H9 (cell line): ENCODE results near the gene FARSB. TPM values are rescaled to one million over a fixed set of nuclear protein-coding genes. Genes with fewer than 3 reads are reported as not detected.

Experiments used
- DNase-seq: peaks from one replicate; pipeline ENCODE4 v3.0.0-alpha.2; 2017
- H2AFZ ChIP-seq: one replicate; pipeline ENCODE4 v1.6.1; 2013; ENCODE audit warnings: mild to moderate bottlenecking, low read length, control low read depth, moderate library complexity
- H2AK5ac ChIP-seq: 2 replicates; pipeline ENCODE4 v1.6.1; 2013; ENCODE audit warnings: low read length, control low read depth, mixed read lengths; ENCODE audit not compliant: insufficient read length
- H2BK120ac ChIP-seq: one replicate; pipeline ENCODE4 v1.6.1; 2013; ENCODE audit warnings: low read depth, mild to moderate bottlenecking, low read length, control low read depth, inconsistent platforms; ENCODE audit not compliant: poor library complexity, severe bottlenecking
- H2BK12ac ChIP-seq: 2 replicates; pipeline ENCODE4 v1.6.1; 2013; ENCODE audit warnings: low read length, control low read depth, mixed read lengths, low read depth; ENCODE audit not compliant: insufficient read length
- H2BK15ac ChIP-seq: 2 replicates; pipeline ENCODE4 v1.6.1; 2013; ENCODE audit warnings: low read depth, low read length, control low read depth
- H2BK20ac ChIP-seq: one replicate; pipeline ENCODE4 v1.6.1; 2013; ENCODE audit warnings: low read depth, mild to moderate bottlenecking, low read length, control low read depth, inconsistent platforms; ENCODE audit not compliant: poor library complexity, severe bottlenecking
- H2BK5ac ChIP-seq: 2 replicates; pipeline ENCODE4 v1.6.1; 2013; ENCODE audit warnings: low read length, control low read depth, mixed read lengths; ENCODE audit not compliant: insufficient read length
- H3K14ac ChIP-seq: 2 replicates; pipeline ENCODE4 v1.6.1; 2013; ENCODE audit warnings: low read length, control low read depth; ENCODE audit not compliant: insufficient read depth
- H3K18ac ChIP-seq: 2 replicates; pipeline ENCODE4 v1.6.1; 2013; ENCODE audit warnings: low read depth, mild to moderate bottlenecking, mixed read lengths, low read length, control low read depth; ENCODE audit not compliant: insufficient read length
- H3K23ac ChIP-seq: 2 replicates; pipeline ENCODE4 v1.6.1; 2013; ENCODE audit warnings: low read length, control low read depth, mixed read lengths, low read depth; ENCODE audit not compliant: insufficient read length
- H3K23me2 ChIP-seq: 2 replicates; pipeline ENCODE4 v1.6.1; 2013; ENCODE audit warnings: low read depth, mild to moderate bottlenecking, mixed read lengths, low read length, control low read depth; ENCODE audit not compliant: insufficient read length, poor library complexity, severe bottlenecking
- H3K27ac ChIP-seq: 2 replicates; pipeline ENCODE4 v1.5.1; 2013; ENCODE audit warnings: low read length, control low read depth, mixed read lengths, low read depth; ENCODE audit not compliant: insufficient read length
- H3K27me3 ChIP-seq: 2 replicates; pipeline ENCODE4 v1.6.1; 2013; ENCODE audit warnings: low read length, control low read depth, inconsistent platforms; ENCODE audit not compliant: insufficient read depth
- H3K4ac ChIP-seq: 2 replicates; pipeline ENCODE4 v1.6.1; 2013; ENCODE audit warnings: low read depth, mild to moderate bottlenecking, control low read depth, inconsistent platforms, low read length, moderate library complexity
- H3K4me1 ChIP-seq: 2 replicates; pipeline ENCODE4 v1.6.1; 2013; ENCODE audit warnings: low read length, control low read depth, inconsistent platforms; ENCODE audit not compliant: insufficient read depth
- H3K4me2 ChIP-seq: 2 replicates; pipeline ENCODE4 v1.6.1; 2013; ENCODE audit warnings: low read length, control low read depth, mixed read lengths; ENCODE audit not compliant: insufficient read length, insufficient read depth
- H3K56ac ChIP-seq: 2 replicates; pipeline ENCODE4 v1.6.1; 2013; ENCODE audit warnings: low read depth, mild to moderate bottlenecking, mixed read lengths, low read length, control low read depth; ENCODE audit not compliant: insufficient read length
- H3K79me1 ChIP-seq: 2 replicates; pipeline ENCODE4 v1.6.1; 2013; ENCODE audit warnings: low read depth, mild to moderate bottlenecking, moderate library complexity, low read length, control low read depth, inconsistent platforms; ENCODE audit not compliant: insufficient read depth, poor library complexity, severe bottlenecking
- H3K79me2 ChIP-seq: 2 replicates; pipeline ENCODE4 v1.6.1; 2013; ENCODE audit warnings: low read length, control low read depth, inconsistent platforms; ENCODE audit not compliant: insufficient read depth
- H3K9ac ChIP-seq: 2 replicates; pipeline ENCODE4 v1.6.1; 2013; ENCODE audit warnings: low read length, control low read depth, mixed read lengths; ENCODE audit not compliant: insufficient read length; ENCODE audit errors: extremely low read depth
- H3K9me3 ChIP-seq: one replicate; pipeline ENCODE4 v1.6.1; 2013; ENCODE audit warnings: low read depth, low read length, inconsistent platforms; ENCODE audit not compliant: control insufficient read depth
- H3T11ph ChIP-seq: one replicate; pipeline ENCODE4 v1.6.1; 2013; ENCODE audit warnings: mild to moderate bottlenecking, low read length, control low read depth, inconsistent platforms
- H4K20me1 ChIP-seq: one replicate; pipeline ENCODE4 v1.6.1; 2013; ENCODE audit not compliant: control insufficient read depth, insufficient read length, insufficient read depth
- H4K5ac ChIP-seq: 2 replicates; pipeline ENCODE4 v1.6.1; 2013; ENCODE audit warnings: low read depth, mild to moderate bottlenecking, mixed read lengths, low read length, control low read depth; ENCODE audit not compliant: insufficient read length
- H4K8ac ChIP-seq: replicated peaks from 2 replicates; pipeline ENCODE4 v1.6.1; 2013; ENCODE audit warnings: low read length, control low read depth, mixed read lengths, low read depth; ENCODE audit not compliant: insufficient read length
- H4K91ac ChIP-seq: 2 replicates; pipeline ENCODE4 v1.6.1; 2013; ENCODE audit warnings: low read depth, mild to moderate bottlenecking, moderate library complexity, mixed read lengths, low read length, control low read depth; ENCODE audit not compliant: insufficient read length
- H3K27ac Mint-ChIP-seq, 3 experiments: 2 replicates in 2 of 3; 3 replicates in 1 of 3; pipeline ENCODE4 v1.8.0; 2020 to 2021; ENCODE audit warnings: mixed read lengths in 3 of 3, mild to moderate bottlenecking in 1 of 3, moderate library complexity in 1 of 3
- H3K27me3 Mint-ChIP-seq: 2 replicates; pipeline ENCODE4 v1.8.0; 2021; ENCODE audit warnings: low read depth, mild to moderate bottlenecking, moderate library complexity, mixed read lengths
- H3K36me3 Mint-ChIP-seq, 3 experiments: 2 replicates in 2 of 3; 3 replicates in 1 of 3; pipeline ENCODE4 v1.8.0; 2020 to 2021; ENCODE audit warnings: low read depth in 3 of 3, mixed read lengths in 3 of 3; ENCODE audit not compliant: insufficient read depth in 1 of 3
- H3K4me1 Mint-ChIP-seq, 2 experiments: 2 replicates each; pipeline ENCODE4 v1.8.0; 2020; ENCODE audit warnings: mixed read lengths in 2 of 2
- H3K4me3 Mint-ChIP-seq, 2 experiments: 2 replicates in 1 of 2; 3 replicates in 1 of 2; pipeline ENCODE4 v1.8.0; 2020 to 2021; ENCODE audit warnings: mild to moderate bottlenecking in 2 of 2, mixed read lengths in 2 of 2, moderate library complexity in 1 of 2
- H3K9me3 Mint-ChIP-seq, 2 experiments: 2 replicates in 1 of 2; 3 replicates in 1 of 2; pipeline ENCODE4 v1.8.0; 2020; ENCODE audit warnings: mild to moderate bottlenecking in 2 of 2, mixed read lengths in 2 of 2, moderate library complexity in 1 of 2
- WGBS: extraction: QIAGEN DNeasy Blood & Tissue Kit; methylation state at CpG from one replicate; pipeline ENCODE4 v1.1.7; 2013; ENCODE audit warnings: missing lambda C conversion rate, low lambda C conversion rate, mixed read lengths; ENCODE audit not compliant: insufficient read length; ENCODE audit errors: extremely low coverage; 5-methylcytosine and 5-hydroxymethylcytosine counted together
- total RNA-seq: library from RNA; stranded (reverse); gene quantifications from 2 replicates; pipeline ENCODE4 v1.2.1, GENCODE V29; 2021
- TF ChIP-seq, protein P1 (sequence below): fragments of 200-600 bp; sonication (generic); conservative IDR thresholded peaks from 3 replicates; pipeline ENCODE4 v1.8.0; 2021; ENCODE audit warnings: antibody characterized with exemption, mild to moderate bottlenecking

The FARSB gene
- total RNA-seq, 1 experiment from 2014 or later = 32.1 TPM

DNA sequence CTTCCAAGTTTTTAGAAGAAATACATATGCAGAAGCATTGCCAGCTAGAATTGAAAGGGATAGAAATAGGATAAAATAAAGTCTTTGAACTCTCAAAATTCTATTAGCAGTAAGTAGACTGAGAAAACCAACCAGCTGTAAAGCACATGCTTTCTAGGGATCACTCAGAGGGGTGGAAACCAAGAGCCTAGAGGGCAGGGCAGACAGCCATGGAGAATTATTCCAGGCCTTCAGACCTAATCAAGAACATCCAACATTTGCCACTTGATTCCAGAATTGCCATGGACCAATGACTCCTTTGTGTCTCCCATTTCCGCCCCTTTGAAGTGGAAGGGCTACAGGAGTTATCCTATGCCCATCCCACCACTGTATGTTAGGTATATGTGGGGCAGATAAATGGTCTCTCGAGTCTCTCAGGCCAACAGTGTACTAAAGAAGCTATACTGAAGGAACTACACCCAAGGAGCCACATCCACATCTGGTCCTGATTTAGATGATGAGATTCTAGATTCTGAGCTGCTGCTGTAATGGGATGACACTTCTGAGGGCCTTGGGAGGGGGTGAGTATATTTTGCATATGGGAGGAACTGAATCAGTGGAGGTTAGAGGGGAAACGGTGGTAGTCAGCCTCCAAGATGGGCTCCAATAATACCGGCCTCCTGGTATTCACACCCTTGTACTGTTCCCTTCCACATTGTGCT is 4.0 kb downstream of the FARSB start:
- H2BK15ac ChIP-seq = no peak overlapping the region
- H3K79me2 ChIP-seq = peaks cover 18% of the 10 kb centered on the region; the same call in 1 of the 2 replicates
- no peak overlapping the region for H2AFZ ChIP-seq
- peaks cover 7 to 18% (median 16%) of the 10 kb centered on the region in 3 experiments; a peak in 5 of 7 replicates for H3K36me3 Mint-ChIP-seq
- no peak overlapping the region for H2BK120ac ChIP-seq
- no peak overlapping the region for H4K91ac ChIP-seq
- H3K27ac ChIP-seq = no peak overlapping the region
- no peak overlapping the region for H3K4me2 ChIP-seq
- H2BK5ac ChIP-seq = no peak overlapping the region
- no peak overlapping the region for H2AK5ac ChIP-seq
- no peaks in the 10 kb centered on the region; a peak in 1 of 5 replicates for H3K9me3 Mint-ChIP-seq
- no peaks in the 10 kb centered on the region for H3K27me3 Mint-ChIP-seq
- H2BK20ac ChIP-seq = no peak overlapping the region
- no peak overlapping the region for H4K5ac ChIP-seq
- TF ChIP-seq, protein P1, sequence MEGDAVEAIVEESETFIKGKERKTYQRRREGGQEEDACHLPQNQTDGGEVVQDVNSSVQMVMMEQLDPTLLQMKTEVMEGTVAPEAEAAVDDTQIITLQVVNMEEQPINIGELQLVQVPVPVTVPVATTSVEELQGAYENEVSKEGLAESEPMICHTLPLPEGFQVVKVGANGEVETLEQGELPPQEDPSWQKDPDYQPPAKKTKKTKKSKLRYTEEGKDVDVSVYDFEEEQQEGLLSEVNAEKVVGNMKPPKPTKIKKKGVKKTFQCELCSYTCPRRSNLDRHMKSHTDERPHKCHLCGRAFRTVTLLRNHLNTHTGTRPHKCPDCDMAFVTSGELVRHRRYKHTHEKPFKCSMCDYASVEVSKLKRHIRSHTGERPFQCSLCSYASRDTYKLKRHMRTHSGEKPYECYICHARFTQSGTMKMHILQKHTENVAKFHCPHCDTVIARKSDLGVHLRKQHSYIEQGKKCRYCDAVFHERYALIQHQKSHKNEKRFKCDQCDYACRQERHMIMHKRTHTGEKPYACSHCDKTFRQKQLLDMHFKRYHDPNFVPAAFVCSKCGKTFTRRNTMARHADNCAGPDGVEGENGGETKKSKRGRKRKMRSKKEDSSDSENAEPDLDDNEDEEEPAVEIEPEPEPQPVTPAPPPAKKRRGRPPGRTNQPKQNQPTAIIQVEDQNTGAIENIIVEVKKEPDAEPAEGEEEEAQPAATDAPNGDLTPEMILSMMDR = no peak
- no peak for DNase-seq
- H2BK12ac ChIP-seq = no peak overlapping the region
- no peaks in the 10 kb centered on the region for H3K9me3 ChIP-seq
- H3K23ac ChIP-seq = no peak overlapping the region
- no peak overlapping the region for H3T11ph ChIP-seq
- WGBS = no CpG with 5 or more reads among the region's 4 CpGs
- no peak overlapping the region for H3K56ac ChIP-seq
- no peak overlapping the region; a peak in 1 of 5 replicates for H3K4me3 Mint-ChIP-seq
- H3K4me1 Mint-ChIP-seq = peaks cover 8 to 11% of the 10 kb centered on the region in 2 experiments
- H3K27me3 ChIP-seq = no peaks in the 10 kb centered on the region
- H3K4me1 ChIP-seq = no peaks in the 10 kb centered on the region; the same call in 1 of the 2 replicates
- no peak overlapping the region for H3K9ac ChIP-seq
- no peak overlapping the region for H3K27ac Mint-ChIP-seq
- H3K79me1 ChIP-seq = peaks cover 10% of the 10 kb centered on the region
- H3K4ac ChIP-seq = no peak overlapping the region
- peaks cover 12% of the 10 kb centered on the region for H3K23me2 ChIP-seq
- no peak overlapping the region for H4K8ac ChIP-seq
- no peak overlapping the region for H3K14ac ChIP-seq
- H4K20me1 ChIP-seq = no peaks in the 10 kb centered on the region
- H3K18ac ChIP-seq = no peak overlapping the region
